Caco-2 (cell line): Measurements from ENCODE around the gene DUOX2. TPM values are rescaled to one million over a fixed set of nuclear protein-coding genes. Genes with fewer than 3 reads are reported as not detected.

ENCODE experiments used
- BruUV-seq: library from RNA; stranded (reverse); fragments of 400-500 nt; replicated peaks from 2 replicates; lab custom pipeline; 2021; lab: Mats Ljungman, UMichigan
- CTCF ChIA-PET: fragments of 300-600 bp; sonication (Branson Sonifier 250); formaldehyde crosslinking; loops from one replicate; lab custom pipeline; 2022; ENCODE audit warnings: antibody characterized with exemption; lab: Charles Lee
- POLR2A ChIA-PET: fragments of 300-600 bp; sonication (Branson Sonifier 250); formaldehyde crosslinking; loops from one replicate; lab custom pipeline; 2022; ENCODE audit warnings: antibody characterized with exemption; lab: Charles Lee
- DNase-seq, 2 experiments: peaks; one replicate each; pipeline versions ENCODE4 v3.0.0 to v3.0.0-alpha.2; 2020 to 2022
- H3K27me3 ChIP-seq: replicated peaks from 2 replicates; pipeline ENCODE4 v1.6.0; 2011; ENCODE audit warnings: low read length; ENCODE audit not compliant: control insufficient read depth, insufficient read depth
- H3K36me3 ChIP-seq: 2 replicates; pipeline ENCODE4 v1.5.1; 2011; ENCODE audit warnings: low read length; ENCODE audit not compliant: control insufficient read depth, insufficient read depth
- H3K4me1 ChIP-seq: fragments of 250-450 bp; sonication (Bioruptor Pico); 2 replicates; pipeline ENCODE4 v1.5.1; 2020; ENCODE audit warnings: mild to moderate bottlenecking
- H3K4me3 ChIP-seq: 2 replicates; pipeline ENCODE4 v1.5.1; 2011; ENCODE audit warnings: low read depth, mild to moderate bottlenecking, control low read depth, low read length
- H3K9me3 ChIP-seq: fragments of 250-450 bp; sonication (Bioruptor Pico); 2 replicates; pipeline ENCODE4 v1.5.1; 2020; ENCODE audit warnings: mild to moderate bottlenecking, moderate library complexity
- H3K27ac Mint-ChIP-seq: one replicate; pipeline ENCODE4 v1.8.0; 2022; ENCODE audit warnings: mixed read lengths; ENCODE audit not compliant: unreplicated experiment
- H3K27me3 Mint-ChIP-seq: one replicate; pipeline ENCODE4 v1.8.0; 2022; ENCODE audit warnings: mixed read lengths; ENCODE audit not compliant: insufficient read depth, unreplicated experiment
- H3K36me3 Mint-ChIP-seq: one replicate; pipeline ENCODE4 v1.8.0; 2022; ENCODE audit warnings: mild to moderate bottlenecking, mixed read lengths; ENCODE audit not compliant: insufficient read depth, unreplicated experiment
- H3K4me1 Mint-ChIP-seq: one replicate; pipeline ENCODE4 v1.8.0; 2022; ENCODE audit warnings: low read depth, mixed read lengths; ENCODE audit not compliant: unreplicated experiment
- H3K4me3 Mint-ChIP-seq: one replicate; pipeline ENCODE4 v1.8.0; 2022; ENCODE audit warnings: mild to moderate bottlenecking, moderate library complexity, mixed read lengths; ENCODE audit not compliant: unreplicated experiment
- H3K9me3 Mint-ChIP-seq: one replicate; pipeline ENCODE4 v1.8.0; 2022; ENCODE audit warnings: mixed read lengths; ENCODE audit not compliant: unreplicated experiment
- CTCF ChIP-seq, 2 experiments: fragments of 200-600 bp in 1 of 2; IDR thresholded peaks; 1 replicate in 1 of 2; 2 replicates in 1 of 2; pipeline versions ENCODE4 v1.5.1 to v1.8.0; 2011 to 2022; ENCODE audit warnings: antibody characterized with exemption in 1 of 2, control low read depth in 1 of 2, inconsistent platforms in 1 of 2, low read depth in 1 of 2, low read length in 1 of 2, mild to moderate bottlenecking in 1 of 2, moderate library complexity in 1 of 2; ENCODE audit not compliant: insufficient read depth in 1 of 2, severe bottlenecking in 1 of 2, unreplicated experiment in 1 of 2
- intact Hi-C: fragments of 100-400 bp; cut with micrococcal nuclease; formaldehyde crosslinking; loops from one replicate; pipeline ENCODE4 v1.10.0; 2022; ENCODE audit not compliant: unreplicated experiment
- total RNA-seq: library from RNA; stranded (reverse); gene quantifications from 2 replicates; pipeline ENCODE4 v1.2.3, GENCODE V29; 2022

Gene DUOX2
- total RNA-seq, 1 experiment from 2014 or later, result 6.9 TPM

- CTCF ChIA-PET, result interaction anchor here (0.6 to 1.4 kb wide), 2 partner anchors 30 to 43 kb away, joined by 3 to 4 read pairs; no protein-coding TSS in a partner anchor
- intact Hi-C loops, result no loop called here
Measured at GRCh38 chr15:45156744-45157455, 42.9 kb upstream of the DUOX2 start.

GRCh38 chr15:45155739-45156138, 41.8 kb upstream of the DUOX2 start:
- no TSS peak for BruUV-seq
- DNase-seq, result no peak
- H3K4me3 Mint-ChIP-seq, result no peak overlapping the region
- no peaks in the 10 kb centered on the region for H3K4me1 ChIP-seq
- H3K36me3 ChIP-seq, result no peaks in the 10 kb centered on the region
- H3K4me1 Mint-ChIP-seq, result peaks cover 5% of the 10 kb centered on the region
- peaks cover 4% of the 10 kb centered on the region for H3K36me3 Mint-ChIP-seq
- no peaks in the 10 kb centered on the region for H3K27me3 ChIP-seq
- no peaks in the 10 kb centered on the region for H3K9me3 Mint-ChIP-seq
- H3K9me3 ChIP-seq, result no peaks in the 10 kb centered on the region
- ChIA-PET CTCF (interaction anchor here (0.7 kb wide), 1 partner anchor 342 kb away, joined by 4 read pairs; no protein-coding TSS in a partner anchor), POLR2A (no interaction called here)
- H3K27ac Mint-ChIP-seq, result no peak overlapping the region
- TF ChIP-seq CTCF (IDR thresholded peaks at IDR 0.05; ENCODE audit: insufficient read depth in 1 of 2, low read depth in 1 of 2, low read length in 1 of 2, severe bottlenecking in 1 of 2, unreplicated experiment in 1 of 2), result no peak
- H3K4me3 ChIP-seq, result no peak overlapping the region
- H3K27me3 Mint-ChIP-seq, result no peaks in the 10 kb centered on the region
- intact Hi-C loops, result no loop called here

More at GRCh38 chr15:45156744-45157455, 42.9 kb upstream of the DUOX2 start:
- Mint-ChIP-seq H3K27me3 (no peaks in the 10 kb centered on the region), H3K4me1 (peaks cover 5% of the 10 kb centered on the region), H3K4me3 (no peak overlapping the region), H3K9me3 (no peaks in the 10 kb centered on the region), H3K27ac (no peak overlapping the region), H3K36me3 (peaks cover 4% of the 10 kb centered on the region)
- H3K4me1 ChIP-seq, result no peaks in the 10 kb centered on the region
- H3K4me3 ChIP-seq, result no peak overlapping the region
- POLR2A ChIA-PET, result no interaction called here
- no peak for TF ChIP-seq CTCF (IDR thresholded peaks at IDR 0.05; ENCODE audit: insufficient read depth in 1 of 2, low read depth in 1 of 2, low read length in 1 of 2, severe bottlenecking in 1 of 2, unreplicated experiment in 1 of 2)
- H3K9me3 ChIP-seq, result no peaks in the 10 kb centered on the region
- DNase-seq, result no peak
- H3K27me3 ChIP-seq, result no peaks in the 10 kb centered on the region
- H3K36me3 ChIP-seq, result no peaks in the 10 kb centered on the region
- BruUV-seq, result no TSS peak

- no peak overlapping the region for H3K4me3 ChIP-seq
- no peaks in the 10 kb centered on the region for H3K27me3 ChIP-seq
- no TSS peak for BruUV-seq
- intact Hi-C loops, result no loop called here
- no peak for DNase-seq
- Mint-ChIP-seq H3K4me3 (no peak overlapping the region), H3K27ac (no peak overlapping the region), H3K9me3 (no peaks in the 10 kb centered on the region), H3K27me3 (no peaks in the 10 kb centered on the region), H3K4me1 (peaks cover 6% of the 10 kb centered on the region), H3K36me3 (no peaks in the 10 kb centered on the region)
- ChIA-PET POLR2A (no interaction called here), CTCF (no interaction called here)
- H3K36me3 ChIP-seq, result no peaks in the 10 kb centered on the region
- TF ChIP-seq CTCF (IDR thresholded peaks at IDR 0.05; ENCODE audit: insufficient read depth in 1 of 2, low read depth in 1 of 2, low read length in 1 of 2, severe bottlenecking in 1 of 2, unreplicated experiment in 1 of 2), result no peak
- H3K4me1 ChIP-seq, result no peaks in the 10 kb centered on the region
- H3K9me3 ChIP-seq, result no peaks in the 10 kb centered on the region
Measured at GRCh38 chr15:45151998-45152828, 38.2 kb upstream of the DUOX2 start.
